Hepatocyte (in vitro differentiated cells): ENCODE measurements around the gene DZIP1. TPM values are rescaled to one million over a fixed set of nuclear protein-coding genes. Genes with fewer than 3 reads are reported as not detected.

Experiments
- DNase-seq: peaks from one replicate; pipeline ENCODE4 v3.0.0-alpha.2; 2016; ENCODE audit warnings: low spot score
- H2AFZ ChIP-seq: fragments of 200-600 bp; sonication (generic); 2 replicates; pipeline ENCODE4 v1.6.0; 2016; ENCODE audit warnings: antibody characterized with exemption, mild to moderate bottlenecking
- H3K27ac ChIP-seq: fragments of 200-600 bp; sonication (generic); 2 replicates; pipeline ENCODE4 v1.5.1; 2016; ENCODE audit warnings: mild to moderate bottlenecking
- H3K27me3 ChIP-seq: fragments of 200-600 bp; sonication (generic); 2 replicates; pipeline ENCODE4 v1.6.1; 2016
- H3K36me3 ChIP-seq: fragments of 200-600 bp; sonication (generic); replicated peaks from 2 replicates; pipeline ENCODE4 v1.5.1; 2016; ENCODE audit warnings: low read depth; ENCODE audit not compliant: insufficient read depth
- H3K4me1 ChIP-seq: fragments of 200-600 bp; sonication (generic); 2 replicates; pipeline ENCODE4 v1.5.1; 2016; ENCODE audit warnings: mild to moderate bottlenecking, moderate library complexity; ENCODE audit not compliant: insufficient read depth
- H3K4me2 ChIP-seq: fragments of 200-600 bp; sonication (generic); 2 replicates; pipeline ENCODE4 v1.6.0; 2016
- H3K4me3 ChIP-seq: fragments of 200-600 bp; sonication (generic); 2 replicates; pipeline ENCODE4 v1.5.1; 2016; ENCODE audit warnings: mild to moderate bottlenecking
- H3K79me2 ChIP-seq: fragments of 200-600 bp; sonication (generic); 2 replicates; pipeline ENCODE4 v1.6.0; 2017; ENCODE audit warnings: mild to moderate bottlenecking
- H3K9me2 ChIP-seq: fragments of 200-600 bp; sonication (generic); replicated peaks from 2 replicates; pipeline ENCODE4 v1.6.0; 2017; ENCODE audit warnings: mild to moderate bottlenecking; ENCODE audit not compliant: insufficient read depth
- H3K9me3 ChIP-seq: fragments of 200-600 bp; sonication (generic); 2 replicates; pipeline ENCODE4 v1.5.1; 2016; ENCODE audit warnings: low read depth, mild to moderate bottlenecking
- H4K20me1 ChIP-seq: fragments of 200-600 bp; sonication (generic); 2 replicates; pipeline ENCODE4 v1.6.0; 2016; ENCODE audit warnings: mild to moderate bottlenecking; ENCODE audit not compliant: insufficient read depth, poor library complexity, severe bottlenecking
- EZH2 ChIP-seq: fragments of 200-600 bp; sonication (generic); IDR thresholded peaks from 2 replicates; pipeline ENCODE4 v1.6.1; 2016; ENCODE audit warnings: antibody characterized with exemption, mild to moderate bottlenecking, borderline replicate concordance
- EZH2phosphoT487 ChIP-seq: fragments of 200-600 bp; sonication (generic); IDR thresholded peaks from one replicate; pipeline ENCODE4 v1.6.1; 2018; ENCODE audit warnings: antibody characterized with exemption, mild to moderate bottlenecking, low read depth, moderate library complexity; ENCODE audit not compliant: unreplicated experiment, severe bottlenecking
- WGBS: methylation state at CpG from one replicate; pipeline ENCODE4 v1.1.6; 2016; ENCODE audit warnings: low lambda C conversion rate; ENCODE audit errors: missing lambda C conversion rate; 5-methylcytosine and 5-hydroxymethylcytosine counted together
- polyA plus RNA-seq: library from polyadenylated mRNA; unstranded; fragments of >200 nt; fragmentation: Nextera tagmentation; extraction: Ambion mirVana; gene quantifications from 2 replicates; pipeline ENCODE4 v1.2.1, GENCODE V29; 2016
- total RNA-seq: library from RNA; depleted of rRNA; stranded (reverse); fragments of >200 nt; gene quantifications from 2 replicates; pipeline ENCODE4 v1.2.3, GENCODE V29; 2014
- TF ChIP-seq, protein P1 (sequence below): fragments of 200-600 bp; sonication (generic); IDR thresholded peaks from 2 replicates; pipeline ENCODE4 v1.5.1; 2016; ENCODE audit warnings: antibody characterized with exemption, mild to moderate bottlenecking; ENCODE audit not compliant: poor library complexity

DZIP1 gene
- total and polyA plus RNA-seq, 2 experiments from 2014 or later = 7.2 to 23.2 TPM

- Histone ChIP-seq H3K4me1 (no peaks in the 10 kb centered on the region), H4K20me1 (no peaks in the 10 kb centered on the region), H3K9me3 (no peaks in the 10 kb centered on the region), H3K4me2 (no peak overlapping the region), H2AFZ (no peak overlapping the region), H3K9me2 (no peaks in the 10 kb centered on the region), H3K36me3 (no peaks in the 10 kb centered on the region), H3K27me3 (no peaks in the 10 kb centered on the region), H3K27ac (no peak overlapping the region), H3K79me2 (no peaks in the 10 kb centered on the region), H3K4me3 (no peak overlapping the region)
- no peak for DNase-seq
- 90% methylated on average over 1 of the region's 1 CpG for WGBS
- TF ChIP-seq EZH2phosphoT487 = no peak
- no peak for TF ChIP-seq EZH2
- TF ChIP-seq, protein P1, sequence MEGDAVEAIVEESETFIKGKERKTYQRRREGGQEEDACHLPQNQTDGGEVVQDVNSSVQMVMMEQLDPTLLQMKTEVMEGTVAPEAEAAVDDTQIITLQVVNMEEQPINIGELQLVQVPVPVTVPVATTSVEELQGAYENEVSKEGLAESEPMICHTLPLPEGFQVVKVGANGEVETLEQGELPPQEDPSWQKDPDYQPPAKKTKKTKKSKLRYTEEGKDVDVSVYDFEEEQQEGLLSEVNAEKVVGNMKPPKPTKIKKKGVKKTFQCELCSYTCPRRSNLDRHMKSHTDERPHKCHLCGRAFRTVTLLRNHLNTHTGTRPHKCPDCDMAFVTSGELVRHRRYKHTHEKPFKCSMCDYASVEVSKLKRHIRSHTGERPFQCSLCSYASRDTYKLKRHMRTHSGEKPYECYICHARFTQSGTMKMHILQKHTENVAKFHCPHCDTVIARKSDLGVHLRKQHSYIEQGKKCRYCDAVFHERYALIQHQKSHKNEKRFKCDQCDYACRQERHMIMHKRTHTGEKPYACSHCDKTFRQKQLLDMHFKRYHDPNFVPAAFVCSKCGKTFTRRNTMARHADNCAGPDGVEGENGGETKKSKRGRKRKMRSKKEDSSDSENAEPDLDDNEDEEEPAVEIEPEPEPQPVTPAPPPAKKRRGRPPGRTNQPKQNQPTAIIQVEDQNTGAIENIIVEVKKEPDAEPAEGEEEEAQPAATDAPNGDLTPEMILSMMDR = no peak
These were observed 16.0 kb downstream of the DZIP1 start for GRCh38 chr13:95628488-95628887.

GRCh38 chr13:95627590-95627989, 16.9 kb downstream of the DZIP1 start:
- no peak for DNase-seq
- no peaks in the 10 kb centered on the region for H3K27me3 ChIP-seq
- H3K9me3 ChIP-seq = no peaks in the 10 kb centered on the region
- H2AFZ ChIP-seq = no peak overlapping the region
- TF ChIP-seq, protein P1 = no peak
- TF ChIP-seq EZH2 (no peak), EZH2phosphoT487 (no peak)
- H3K4me3 ChIP-seq = no peak overlapping the region
- no peaks in the 10 kb centered on the region for H3K36me3 ChIP-seq
- H3K27ac ChIP-seq = no peak overlapping the region
- H4K20me1 ChIP-seq = no peaks in the 10 kb centered on the region
- H3K4me2 ChIP-seq = no peak overlapping the region
- H3K79me2 ChIP-seq = no peaks in the 10 kb centered on the region
- 92% methylated on average over 1 of the region's 1 CpG for WGBS
- H3K9me2 ChIP-seq = no peaks in the 10 kb centered on the region
- no peaks in the 10 kb centered on the region for H3K4me1 ChIP-seq

DNA sequence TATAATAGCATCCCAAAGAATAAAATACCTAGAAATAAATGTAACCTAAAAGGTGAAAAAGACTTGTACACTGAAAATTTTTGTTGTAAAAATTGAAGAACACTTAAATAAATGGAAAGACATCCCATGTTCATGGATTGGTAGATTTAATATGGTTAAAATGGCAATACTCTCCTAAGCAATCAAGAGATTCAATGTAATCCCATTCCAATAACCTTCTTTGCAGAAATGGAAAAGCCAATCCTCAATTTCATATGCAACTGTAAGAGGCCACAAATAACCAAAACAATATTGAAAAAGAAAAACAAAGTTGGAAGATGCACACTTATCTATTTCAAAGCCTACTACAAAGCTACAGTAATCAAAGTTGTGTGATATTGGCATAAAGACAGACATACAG, 17.7 kb downstream of the DZIP1 start:
- Histone ChIP-seq H3K4me1 (no peaks in the 10 kb centered on the region), H3K79me2 (no peaks in the 10 kb centered on the region), H3K36me3 (no peaks in the 10 kb centered on the region), H3K4me2 (no peak overlapping the region), H3K27me3 (no peaks in the 10 kb centered on the region), H3K27ac (no peak overlapping the region), H2AFZ (no peak overlapping the region), H3K9me3 (no peaks in the 10 kb centered on the region), H3K9me2 (no peaks in the 10 kb centered on the region), H3K4me3 (no peak overlapping the region), H4K20me1 (no peaks in the 10 kb centered on the region)
- no peak for DNase-seq
- TF ChIP-seq, protein P1 = no peak
- TF ChIP-seq EZH2phosphoT487 (no peak), EZH2 (no peak)

DNA sequence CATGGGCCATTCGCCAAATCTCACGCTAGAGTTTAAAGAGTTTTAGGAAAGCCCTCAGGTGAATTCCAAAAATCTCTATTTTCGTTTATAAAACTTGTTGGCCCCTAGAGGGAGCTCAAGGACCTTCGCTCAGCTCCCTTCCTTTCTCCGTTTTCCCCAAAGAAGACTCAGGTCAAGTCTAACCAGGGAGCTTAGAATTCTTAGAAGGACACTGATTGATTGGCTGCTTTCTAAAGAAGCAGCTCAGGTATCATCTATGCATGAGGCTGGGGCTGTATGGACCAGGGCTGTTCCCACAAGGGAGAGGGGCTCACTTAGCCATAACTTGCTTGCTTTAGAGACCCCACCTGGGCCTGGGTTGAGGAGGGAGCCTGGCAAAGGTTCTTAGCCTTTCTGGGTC, 20.5 kb downstream of the DZIP1 start:
- H3K9me2 ChIP-seq = no peaks in the 10 kb centered on the region
- peak; percentile 75 for DNase-seq
- H3K4me3 ChIP-seq = no peak overlapping the region
- H3K4me1 ChIP-seq = no peaks in the 10 kb centered on the region
- no peaks in the 10 kb centered on the region for H3K79me2 ChIP-seq
- H3K4me2 ChIP-seq = no peak overlapping the region
- H3K9me3 ChIP-seq = no peaks in the 10 kb centered on the region
- H4K20me1 ChIP-seq = no peaks in the 10 kb centered on the region
- H2AFZ ChIP-seq = no peak overlapping the region
- WGBS = 21% methylated on average over 5 of the region's 5 CpGs
- no peak overlapping the region for H3K27ac ChIP-seq
- H3K27me3 ChIP-seq = no peaks in the 10 kb centered on the region
- H3K36me3 ChIP-seq = no peaks in the 10 kb centered on the region
- TF ChIP-seq EZH2phosphoT487 (no peak), EZH2 (no peak)
- TF ChIP-seq, protein P1 = peak; percentile 73
